HepG2 (cell line): ENCODE measurements around the gene CHMP5. TPM values are rescaled to one million over a fixed set of nuclear protein-coding genes. Genes with fewer than 3 reads are reported as not detected.

Source experiments
- CEBPB ChIP-seq: IDR thresholded peaks from 2 replicates; pipeline ENCODE4 v1.6.1; 2011; ENCODE audit warnings: low read depth, low read length, improper control_type of control experiment, borderline replicate concordance
- CREB3 ChIP-seq: sonication (generic); formaldehyde crosslinking; IDR thresholded peaks from 2 replicates; pipeline ENCODE4 v1.5.0; 2020; ENCODE audit warnings: missing genetic modification reagents
- DNMT3B ChIP-seq: conservative IDR thresholded peaks from 2 replicates; pipeline ENCODE4 v1.6.1; 2016; ENCODE audit warnings: missing biosample characterization, control low read depth
- EZH2 ChIP-seq: conservative IDR thresholded peaks from 2 replicates; pipeline ENCODE4 v1.6.1; 2012; ENCODE audit warnings: mild to moderate bottlenecking, low read depth, low read length, moderate library complexity
- HDAC1 ChIP-seq: sonication (generic); formaldehyde crosslinking; IDR thresholded peaks from 2 replicates; pipeline ENCODE4 v1.5.1; 2020; ENCODE audit warnings: mild to moderate bottlenecking, missing genetic modification reagents
- HMG20A ChIP-seq: IDR thresholded peaks from 2 replicates; pipeline ENCODE4 v1.6.1; 2016; ENCODE audit warnings: borderline replicate concordance
- NFE2L2 ChIP-seq: fragments of 150-350 bp; IDR thresholded peaks from 2 replicates; pipeline ENCODE4 v1.6.1; 2014; ENCODE audit warnings: low read length
- RARA ChIP-seq: IDR thresholded peaks from 2 replicates; pipeline ENCODE4 v1.6.1; 2016; ENCODE audit warnings: missing genetic modification reagents, missing compliant biosample characterization
- RBM39 ChIP-seq: fragments of 200-400 bp; formaldehyde crosslinking; IDR thresholded peaks from one replicate; pipeline ENCODE4 v1.6.1; 2018; ENCODE audit warnings: antibody characterized with exemption, mild to moderate bottlenecking, low read depth, low read length; ENCODE audit not compliant: poor library complexity, severe bottlenecking
- SMYD3 ChIP-seq: sonication (generic); formaldehyde crosslinking; IDR thresholded peaks from 2 replicates; pipeline ENCODE4 v1.8.1; 2023; ENCODE audit warnings: mild to moderate bottlenecking, missing genetic modification reagents
- SRF ChIP-seq: IDR thresholded peaks from 2 replicates; pipeline ENCODE4 v1.6.1; 2011; ENCODE audit warnings: mild to moderate bottlenecking, low read depth, low read length, moderate library complexity
- ZBTB38 ChIP-seq: sonication (generic); formaldehyde crosslinking; IDR thresholded peaks from 2 replicates; pipeline ENCODE4 v1.5.1; 2020; ENCODE audit warnings: mild to moderate bottlenecking, missing genetic modification reagents
- ZFP36L1 ChIP-seq: sonication (generic); formaldehyde crosslinking; IDR thresholded peaks from 2 replicates; pipeline ENCODE4 v1.8.0; 2022; ENCODE audit warnings: mild to moderate bottlenecking, missing genetic modification reagents, moderate library complexity
- ZNF138 ChIP-seq: sonication (generic); formaldehyde crosslinking; IDR thresholded peaks from 2 replicates; pipeline ENCODE4 v1.5.0; 2020; ENCODE audit warnings: mild to moderate bottlenecking, low read depth, missing genetic modification reagents
- ZNF232 ChIP-seq: sonication (generic); formaldehyde crosslinking; IDR thresholded peaks from 2 replicates; pipeline ENCODE4 v1.4.0; 2020; ENCODE audit warnings: missing genetic modification reagents, borderline replicate concordance
- ZNF335 ChIP-seq: sonication (generic); formaldehyde crosslinking; IDR thresholded peaks from 2 replicates; pipeline ENCODE4 v1.4.0; 2020; ENCODE audit warnings: missing genetic modification reagents
- ZNF431 ChIP-seq: sonication (generic); formaldehyde crosslinking; IDR thresholded peaks from 2 replicates; pipeline ENCODE4 v1.9.0; 2022; ENCODE audit warnings: missing genetic modification reagents, low read depth, mild to moderate bottlenecking, borderline replicate concordance
- ZNF556 ChIP-seq: sonication (generic); formaldehyde crosslinking; IDR thresholded peaks from 2 replicates; pipeline ENCODE4 v1.4.0; 2020; ENCODE audit warnings: mild to moderate bottlenecking, missing genetic modification reagents, borderline replicate concordance
- ZNF563 ChIP-seq: sonication (generic); formaldehyde crosslinking; IDR thresholded peaks from 2 replicates; pipeline ENCODE4 v1.8.0; 2022; ENCODE audit warnings: mild to moderate bottlenecking, moderate library complexity, missing genetic modification reagents
- ZNF564 ChIP-seq: sonication (generic); formaldehyde crosslinking; IDR thresholded peaks from 2 replicates; pipeline ENCODE4 v1.8.1; 2023; ENCODE audit warnings: mild to moderate bottlenecking, missing genetic modification reagents
- ZNF704 ChIP-seq: sonication (generic); formaldehyde crosslinking; IDR thresholded peaks from 2 replicates; pipeline ENCODE4 v1.8.1; 2023; ENCODE audit warnings: mild to moderate bottlenecking, inconsistent platforms, moderate library complexity, missing genetic modification reagents, borderline replicate concordance
- ZNF747 ChIP-seq: sonication (generic); formaldehyde crosslinking; IDR thresholded peaks from 2 replicates; pipeline ENCODE4 v1.8.1; 2023; ENCODE audit warnings: missing genetic modification reagents, mild to moderate bottlenecking, borderline replicate concordance
- ZSCAN20 ChIP-seq: sonication (generic); formaldehyde crosslinking; IDR thresholded peaks from 2 replicates; pipeline ENCODE4 v1.4.0; 2020; ENCODE audit warnings: missing genetic modification reagents, mild to moderate bottlenecking, borderline replicate concordance
- polyA plus RNA-seq, 8 experiments: library from polyadenylated mRNA; depleted of rRNA in 3 of 8; stranded (reverse) in 7 of 8; unstranded in 1 of 8; fragments of >200 nt; fragmentation: Illumina TruSeq in 4 of 8; extraction: Trizol in 4 of 8; gene quantifications; 2 replicates each; pipeline versions ENCODE4 v1.2.1 to v1.2.3, GENCODE V29; 2011 to 2016; ENCODE audit warnings: low read depth in 4 of 8, missing spikeins in 1 of 8, mixed read lengths in 1 of 8; ENCODE audit not compliant: insufficient read depth in 1 of 8
- total RNA-seq, 5 experiments: library from RNA; depleted of rRNA; stranded (reverse); fragments of >200 nt; fragmentation: Illumina TruSeq; extraction: Trizol; gene quantifications; 2 replicates each; pipeline ENCODE4 v1.2.3, GENCODE V29; 2016; ENCODE audit warnings: low read depth in 1 of 5
- TF ChIP-seq, protein P1 (sequence below): sonication (generic); formaldehyde crosslinking; IDR thresholded peaks from 2 replicates; pipeline ENCODE4 v1.9.0; 2021; ENCODE audit warnings: missing genetic modification reagents, mild to moderate bottlenecking, borderline replicate concordance

CHMP5 gene
- total and polyA plus RNA-seq, 2 of the 13 experiments (the other 11 are each of a cell fraction or from before 2014, with no cell fraction given), result 46.0 to 57.3 TPM

DNA sequence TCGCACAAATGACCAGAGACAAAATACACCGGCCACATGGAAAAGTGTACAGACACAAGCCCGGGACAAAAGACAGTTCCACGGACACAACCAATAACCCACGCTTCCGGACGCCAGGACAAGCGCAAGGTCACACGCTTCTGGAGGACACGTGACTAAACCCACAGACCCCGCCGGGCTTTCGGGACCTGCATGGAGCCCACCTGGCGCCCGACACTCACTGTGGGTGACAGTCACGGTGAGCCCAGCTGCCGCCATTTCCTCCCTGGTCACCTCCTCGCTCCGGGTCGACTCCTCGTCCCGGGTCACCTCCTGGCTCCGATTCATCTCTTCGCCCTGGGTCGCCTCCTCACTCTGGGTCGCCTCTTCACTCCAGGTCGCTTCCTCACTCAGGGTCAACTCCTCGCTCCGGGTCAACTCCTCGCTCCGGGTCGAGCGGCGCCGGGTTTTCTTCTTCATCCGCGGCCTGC lies 811 bp upstream of the CHMP5 start (continued):
- TF ChIP-seq, protein P1, sequence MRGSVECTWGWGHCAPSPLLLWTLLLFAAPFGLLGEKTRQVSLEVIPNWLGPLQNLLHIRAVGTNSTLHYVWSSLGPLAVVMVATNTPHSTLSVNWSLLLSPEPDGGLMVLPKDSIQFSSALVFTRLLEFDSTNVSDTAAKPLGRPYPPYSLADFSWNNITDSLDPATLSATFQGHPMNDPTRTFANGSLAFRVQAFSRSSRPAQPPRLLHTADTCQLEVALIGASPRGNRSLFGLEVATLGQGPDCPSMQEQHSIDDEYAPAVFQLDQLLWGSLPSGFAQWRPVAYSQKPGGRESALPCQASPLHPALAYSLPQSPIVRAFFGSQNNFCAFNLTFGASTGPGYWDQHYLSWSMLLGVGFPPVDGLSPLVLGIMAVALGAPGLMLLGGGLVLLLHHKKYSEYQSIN (CRISPR knock-in tag), result no peak
- TF ChIP-seq CEBPB, result no peak
- 0 out of 2 replicates have a peak, but pooled peaks have one; percentile 81 for TF ChIP-seq ZNF704 (CRISPR knock-in tag)
- no peak for TF ChIP-seq SMYD3 (CRISPR knock-in tag)
- no peak for TF ChIP-seq EZH2
- no peak for TF ChIP-seq RARA (CRISPR knock-in tag)
- TF ChIP-seq DNMT3B (CRISPR knock-in tag), result no peak
- TF ChIP-seq CREB3, result no peak
- 0 out of 2 replicates have a peak, but pooled peaks have one; percentile 15 for TF ChIP-seq ZNF232 (CRISPR knock-in tag)
- TF ChIP-seq ZNF556 (CRISPR knock-in tag), result no peak
- TF ChIP-seq ZNF431 (CRISPR knock-in tag), result no peak
- TF ChIP-seq ZNF747, result no peak
- TF ChIP-seq ZNF564 (CRISPR knock-in tag), result 0 out of 2 replicates have a peak, but pooled peaks have one; percentile 23
- peak; percentile 50; the same call in 1 of the 2 replicates for TF ChIP-seq ZSCAN20 (CRISPR knock-in tag)
- TF ChIP-seq ZBTB38, result no peak
- TF ChIP-seq ZNF563 (CRISPR knock-in tag), result peak; percentile 84
- no peak for TF ChIP-seq ZNF138
- TF ChIP-seq HDAC1 (CRISPR knock-in tag), result peak; percentile 66
- no peak for TF ChIP-seq ZFP36L1 (CRISPR knock-in tag)
- no peak for TF ChIP-seq SRF
- no peak for TF ChIP-seq ZNF335
- TF ChIP-seq HMG20A, result no peak
- peak; percentile 28 for TF ChIP-seq RBM39
- no peak for TF ChIP-seq NFE2L2
